Subcutaneous abdominal adipose tissue (tissue), 5 donors: ENCODE data around the gene IKZF3.
A peak's percentile ranks its signal among the peaks of the same experiment; 100 is the strongest.
"Not testable (repeated sequence)": the region's sequence is repeated elsewhere in the genome, so short reads cannot be mapped to it uniquely, and the experiment has no call there.

Experiments
- H3K27ac ChIP-seq: one replicate; pipeline ENCODE4 v1.7.0; 2013; ENCODE audit warnings: low read depth, mild to moderate bottlenecking, inconsistent platforms, low read length, moderate library complexity
- H3K27me3 ChIP-seq, 5 donors: one replicate each; pipeline ENCODE4 v1.7.0; 2013; ENCODE audit warnings: low read length in 5 of 5, inconsistent platforms in 1 of 5; ENCODE audit not compliant: control insufficient read depth in 5 of 5, insufficient read depth in 4 of 5
- H3K36me3 ChIP-seq, 5 donors: one replicate each; pipeline ENCODE4 v1.7.0; 2013; ENCODE audit warnings: low read length in 5 of 5; ENCODE audit not compliant: control insufficient read depth in 5 of 5, insufficient read depth in 5 of 5
- H3K4me1 ChIP-seq, 5 donors: one replicate each; pipeline ENCODE4 v1.7.0; 2013; ENCODE audit warnings: low read length in 5 of 5, mild to moderate bottlenecking in 3 of 5, moderate library complexity in 1 of 5; ENCODE audit not compliant: control insufficient read depth in 5 of 5, insufficient read depth in 5 of 5
- H3K4me3 ChIP-seq, 5 donors: one replicate each; pipeline ENCODE4 v1.7.0; 2013; ENCODE audit warnings: low read length in 5 of 5, low read depth in 1 of 5
- H3K9ac ChIP-seq, 5 donors: one replicate each; pipeline ENCODE4 v1.7.0; 2013; ENCODE audit warnings: low read length in 5 of 5, mild to moderate bottlenecking in 4 of 5, moderate library complexity in 3 of 5
- H3K9me3 ChIP-seq, 5 donors: one replicate each; pipeline ENCODE4 v1.7.0; 2013; ENCODE audit warnings: low read length in 5 of 5; ENCODE audit not compliant: control insufficient read depth in 5 of 5
- donor health status: healthy.
- donor health status: healthy.
- donor health status: healthy.
- donor health status: healthy.
- donor health status: healthy.

The IKZF3 gene

GRCh38 chr17:39753514-39754160, 110.5 kb downstream of the IKZF3 start:
- H3K4me3 ChIP-seq = peak overlapping the region; percentile 65 to 79 (median 72)
- H3K27ac ChIP-seq = peak overlapping the region; percentile 77
- peak overlapping the region in 4 of 5 donors; percentile 73 to 86 (median 76) for H3K9ac ChIP-seq
- H3K27me3 ChIP-seq = peaks cover 0 to 6% (median 0%) of the 10 kb centered on the region in 5 donors
- no peaks in the 10 kb centered on the region for H3K36me3 ChIP-seq
- peaks cover 0 to 34% (median 23%) of the 10 kb centered on the region in 5 donors for H3K4me1 ChIP-seq
- no peaks in the 10 kb centered on the region for H3K9me3 ChIP-seq

- H3K36me3 ChIP-seq = no peaks in the 10 kb centered on the region
- H3K9me3 ChIP-seq = no peaks in the 10 kb centered on the region
- H3K27ac ChIP-seq = no peak overlapping the region
- H3K9ac ChIP-seq = no peak overlapping the region
- H3K4me1 ChIP-seq = peaks cover 0 to 34% (median 23%) of the 10 kb centered on the region in 5 donors
- no peak overlapping the region for H3K4me3 ChIP-seq
- no peaks in the 10 kb centered on the region for H3K27me3 ChIP-seq
These were observed 111.8 kb downstream of the IKZF3 start for GRCh38 chr17:39752241-39752881.

GRCh38 chr17:39751637-39752036, 112.5 kb downstream of the IKZF3 start:
- Histone ChIP-seq H3K36me3 (no peaks in the 10 kb centered on the region), H3K4me3 (no peak overlapping the region), H3K27me3 (no peaks in the 10 kb centered on the region), H3K4me1 (peaks cover 0 to 34% (median 23%) of the 10 kb centered on the region in 5 donors), H3K9ac (no peak overlapping the region), H3K9me3 (no peaks in the 10 kb centered on the region), H3K27ac (no peak overlapping the region)

GRCh38 chr17:39751016-39751543, 113.0 kb downstream of the IKZF3 start:
- no peak overlapping the region for H3K4me3 ChIP-seq
- peaks cover 0 to 34% (median 23%) of the 10 kb centered on the region in 5 donors for H3K4me1 ChIP-seq
- peaks cover 0 to under 1% (median 0%) of the 10 kb centered on the region in 5 donors for H3K27me3 ChIP-seq
- peak overlapping the region in 1 of 5 donors; percentile 13 for H3K9ac ChIP-seq
- no peaks in the 10 kb centered on the region for H3K9me3 ChIP-seq
- no peaks in the 10 kb centered on the region for H3K36me3 ChIP-seq
- no peak overlapping the region for H3K27ac ChIP-seq

GRCh38 chr17:39750131-39751015, 113.7 kb downstream of the IKZF3 start:
- no peak overlapping the region for H3K27ac ChIP-seq
- H3K27me3 ChIP-seq = peaks cover 0 to 4% (median 0%) of the 10 kb centered on the region in 5 donors
- no peaks in the 10 kb centered on the region for H3K9me3 ChIP-seq
- H3K4me3 ChIP-seq = no peak overlapping the region
- no peaks in the 10 kb centered on the region for H3K36me3 ChIP-seq
- H3K4me1 ChIP-seq = peaks cover 0 to 34% (median 21%) of the 10 kb centered on the region in 5 donors
- peak overlapping the region in 1 of 5 donors; percentile 13 for H3K9ac ChIP-seq

- H3K27ac ChIP-seq, H3K9me3 ChIP-seq, H3K4me3 ChIP-seq, H3K9ac ChIP-seq, H3K36me3 ChIP-seq: not testable (repeated sequence)
- H3K4me1 ChIP-seq = peaks cover 0 to 21% (median 10%) of the 10 kb centered on the region in 5 donors
- peaks cover 3 to 15% (median 9%) of the 10 kb centered on the region in 5 donors for H3K27me3 ChIP-seq
These were observed 115.6 kb downstream of the IKZF3 start for GRCh38 chr17:39748444-39749034.

- H3K4me3 ChIP-seq = no peak overlapping the region
- H3K9me3 ChIP-seq = no peaks in the 10 kb centered on the region
- H3K27ac ChIP-seq = no peak overlapping the region
- peaks cover 9 to 22% (median 17%) of the 10 kb centered on the region in 5 donors for H3K27me3 ChIP-seq
- H3K9ac ChIP-seq = no peak overlapping the region
- H3K36me3 ChIP-seq = no peaks in the 10 kb centered on the region
- peaks cover 0 to 14% (median 4%) of the 10 kb centered on the region in 5 donors for H3K4me1 ChIP-seq
These were observed 116.4 kb downstream of the IKZF3 start for GRCh38 chr17:39747745-39748144.

- H3K27me3 ChIP-seq = peaks cover 9 to 36% (median 32%) of the 10 kb centered on the region in 5 donors
- no peak overlapping the region for H3K4me3 ChIP-seq
- H3K9me3 ChIP-seq = no peaks in the 10 kb centered on the region
- no peaks in the 10 kb centered on the region for H3K36me3 ChIP-seq
- peaks cover 0 to 12% (median 4%) of the 10 kb centered on the region in 5 donors for H3K4me1 ChIP-seq
- H3K9ac ChIP-seq = no peak overlapping the region
- no peak overlapping the region for H3K27ac ChIP-seq
These were observed 118.0 kb downstream of the IKZF3 start for GRCh38 chr17:39746145-39746461.

GRCh38 chr17:39745335-39746144, 118.6 kb downstream of the IKZF3 start:
- Histone ChIP-seq H3K4me1 (peaks cover 0 to 7% (median 4%) of the 10 kb centered on the region in 5 donors), H3K9me3 (no peaks in the 10 kb centered on the region), H3K36me3 (no peaks in the 10 kb centered on the region), H3K27me3 (peaks cover 10 to 40% (median 37%) of the 10 kb centered on the region in 5 donors), H3K27ac (no peak overlapping the region), H3K4me3 (no peak overlapping the region), H3K9ac (no peak overlapping the region)
